ENCODE data around the gene ZFYVE28. TPM values are rescaled to one million over a fixed set of nuclear protein-coding genes. Genes with fewer than 3 reads are reported as not detected.

ZFYVE28 gene
- polyA plus RNA-seq, 5 donors = 2.9 to 4.0 (median 3.4) TPM

DNA sequence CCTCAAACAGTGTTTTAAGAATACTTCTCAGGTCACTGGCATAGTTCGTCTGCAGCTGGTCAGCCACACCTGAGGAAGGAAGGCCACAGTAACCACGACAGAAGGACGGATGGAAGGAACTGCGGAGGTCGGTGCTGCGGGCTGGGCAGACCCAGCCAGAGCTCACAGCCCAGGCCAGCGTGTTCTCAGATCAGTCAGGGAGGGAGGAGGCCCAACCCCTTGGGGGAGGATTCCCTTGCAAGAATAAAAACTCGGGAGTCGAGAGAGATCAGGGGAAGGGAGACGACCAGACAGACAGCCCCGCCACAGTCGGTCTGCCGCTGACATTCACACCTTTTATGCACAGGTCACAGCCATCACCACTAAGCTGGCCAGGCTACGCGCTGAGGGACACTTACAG, 145.2 kb downstream of the ZFYVE28 start:
- DNase-seq = no peak

DNA sequence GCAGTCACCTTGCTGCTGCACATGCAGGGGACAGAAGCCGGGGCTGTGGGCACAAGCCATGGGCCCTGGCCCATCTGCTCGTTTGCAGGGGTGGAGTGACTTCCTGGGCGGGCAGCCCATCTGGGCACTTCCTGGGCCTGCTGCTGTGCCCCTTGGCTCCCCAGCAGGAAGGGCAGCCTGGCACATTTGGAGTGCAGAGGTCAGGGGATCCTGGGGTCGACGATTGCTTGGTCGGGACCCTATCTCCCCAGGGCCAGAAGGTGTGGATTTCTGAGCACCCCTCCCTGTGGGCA, 145.7 kb downstream of the ZFYVE28 start:
- DNase-seq = no peak

DNA sequence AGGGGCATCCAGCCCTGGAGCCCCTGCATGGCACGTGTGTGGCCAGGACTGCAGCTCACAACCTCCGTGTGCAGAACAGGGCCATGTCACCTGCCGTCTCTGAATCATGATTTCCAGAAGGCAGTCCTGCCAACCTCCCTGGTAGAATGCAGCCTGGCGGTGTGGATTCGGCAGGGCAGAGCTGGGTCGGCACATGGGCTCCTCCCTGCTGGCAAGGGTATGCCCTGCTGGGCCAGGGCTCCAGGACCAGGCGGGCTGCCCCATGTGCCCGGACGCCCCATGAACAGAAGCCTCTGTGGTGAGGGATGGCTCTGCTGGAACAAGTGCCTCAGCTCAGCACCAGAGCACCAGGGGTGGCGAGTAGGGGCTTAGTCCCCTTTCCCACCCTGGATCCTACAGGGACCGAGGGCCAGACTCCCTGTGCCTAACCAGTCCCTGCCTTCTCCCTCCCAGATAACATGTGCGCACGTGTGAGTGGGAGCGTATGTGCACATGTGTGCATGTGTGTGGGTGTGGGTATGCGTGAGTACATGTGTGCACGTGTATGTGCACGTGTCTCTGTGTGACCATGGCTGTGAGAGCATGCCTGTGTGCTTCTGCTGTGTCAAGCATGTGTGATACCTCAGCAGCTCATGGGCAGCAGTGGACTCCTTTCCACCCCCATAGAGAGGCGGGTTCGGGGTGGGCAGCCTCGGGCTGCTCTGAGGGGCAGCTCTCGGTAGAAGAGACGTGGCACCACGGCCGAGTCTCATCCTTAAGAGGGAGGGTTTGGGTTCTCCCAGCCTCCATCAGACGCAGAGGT, 146.2 kb downstream of the ZFYVE28 start:
- DNase-seq = no peak

DNA sequence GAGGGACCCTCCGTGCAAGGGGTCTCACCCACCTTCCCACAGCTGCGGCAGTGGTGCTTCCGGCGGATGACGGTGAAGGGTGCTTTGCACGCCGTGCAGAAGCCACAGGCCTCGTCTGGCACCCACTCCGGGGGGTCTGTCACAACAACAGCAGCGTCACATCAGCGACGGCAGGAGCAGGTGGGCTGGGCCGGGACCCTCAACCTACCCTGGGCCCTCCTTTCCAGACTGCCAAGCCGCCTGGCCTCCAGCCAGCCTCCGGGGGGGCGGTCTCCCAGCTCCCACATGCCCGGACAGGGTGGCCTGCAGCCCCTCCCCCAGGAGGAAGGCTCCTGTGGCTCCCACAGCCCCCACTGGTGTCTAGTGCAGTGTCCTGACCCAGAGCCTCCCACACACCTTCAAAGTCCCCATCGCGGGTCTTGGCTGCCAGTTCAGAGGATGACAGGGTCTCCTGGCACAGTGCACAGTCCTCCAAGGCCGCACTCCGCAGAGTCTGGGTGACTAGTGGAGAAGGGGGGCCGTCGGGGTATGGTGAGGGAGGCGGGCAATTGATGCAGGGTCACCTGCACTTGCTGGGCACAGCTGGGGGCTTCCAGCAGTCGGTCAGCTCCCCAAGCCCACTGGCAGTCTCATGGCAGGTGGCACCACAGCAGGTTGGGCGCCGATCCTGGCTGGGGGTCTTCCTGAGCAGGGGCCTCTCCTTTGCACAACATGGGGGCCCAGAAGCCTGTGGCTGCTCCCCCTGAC, 147.0 kb downstream of the ZFYVE28 start:
- no peak for DNase-seq

DNA sequence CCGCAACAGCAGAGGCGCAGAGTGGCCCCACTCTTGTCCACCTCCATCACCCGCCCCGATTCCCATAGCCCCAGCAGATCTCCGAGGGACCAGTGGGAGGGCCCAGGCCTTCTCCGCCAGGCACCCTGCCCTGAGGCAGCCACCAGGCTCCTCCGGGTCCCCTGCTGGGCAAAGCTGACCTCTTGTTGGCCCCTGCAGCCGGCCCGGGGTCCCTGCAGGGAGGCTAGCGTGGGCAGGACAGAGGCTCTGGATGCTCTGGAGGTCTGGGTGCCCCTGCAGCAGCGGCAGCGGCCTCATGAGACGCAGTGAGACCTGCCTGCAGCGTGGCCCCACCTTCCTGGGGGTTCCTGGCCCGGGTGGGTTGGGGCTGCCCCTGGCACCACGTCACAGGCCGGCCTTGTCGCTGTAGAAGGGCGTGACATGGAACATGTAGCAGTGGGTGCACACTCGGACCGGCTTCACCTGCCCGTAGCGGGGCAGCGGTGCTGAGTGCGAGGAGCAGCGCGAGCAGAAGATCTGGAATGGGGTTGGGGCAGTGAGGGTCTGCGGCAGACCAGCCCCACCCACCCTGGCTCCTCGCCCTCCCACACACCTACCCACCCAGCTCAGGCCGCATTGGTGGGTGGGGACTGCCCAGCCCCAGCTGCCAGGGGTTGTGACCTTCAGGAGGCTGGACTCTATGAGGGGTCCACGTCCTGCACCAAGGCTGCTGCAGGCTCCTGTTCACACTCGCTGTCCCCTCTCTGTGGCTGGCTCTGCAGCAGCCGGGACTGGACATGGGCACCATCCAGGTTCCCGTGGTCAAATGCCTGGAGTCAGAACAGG, 147.9 kb downstream of the ZFYVE28 start:
- DNase-seq = no peak

DNA sequence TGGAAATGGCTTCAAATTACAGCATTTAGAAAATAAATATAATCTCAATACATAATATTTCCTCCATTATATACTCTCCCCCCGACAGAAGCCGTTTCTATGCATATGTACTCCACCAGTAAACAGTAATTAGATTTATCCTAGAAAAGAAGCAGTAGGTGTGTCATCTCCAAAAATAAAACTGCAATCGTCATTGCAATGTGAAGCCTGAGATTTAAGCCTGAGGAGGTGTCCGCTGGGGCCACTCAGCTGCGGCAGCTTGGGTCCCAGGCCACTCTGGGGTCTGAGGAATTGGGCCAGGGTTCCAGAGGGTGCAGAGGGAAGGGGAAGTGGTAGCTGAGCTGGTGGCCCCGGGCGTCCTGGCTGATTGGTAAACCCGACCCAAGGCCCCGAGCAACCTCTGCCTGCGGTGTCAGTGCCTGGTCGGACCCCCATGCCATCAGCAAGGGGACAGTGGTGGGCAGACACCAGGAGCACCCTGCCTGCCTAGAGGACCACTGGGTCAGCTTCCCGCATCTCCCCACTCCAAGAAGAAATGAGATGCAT, 148.8 kb downstream of the ZFYVE28 start:
- DNase-seq = no peak

DNA sequence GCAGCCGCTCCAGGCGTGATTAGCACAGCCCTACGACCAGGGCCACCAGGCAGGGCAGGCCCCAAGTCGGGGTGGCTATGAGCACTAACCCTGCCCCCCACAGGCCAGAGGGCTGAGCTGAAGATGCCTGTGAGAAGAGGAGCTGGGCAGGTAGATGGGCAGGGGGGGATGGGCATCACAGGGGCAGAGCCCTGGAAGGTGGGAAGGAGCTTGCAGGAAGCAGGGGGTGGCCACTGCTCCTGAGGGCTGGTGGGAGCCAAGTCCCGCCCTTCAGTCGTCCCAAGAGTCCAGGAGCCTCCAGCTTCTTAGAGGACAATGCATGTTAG, 149.3 kb downstream of the ZFYVE28 start:
- DNase-seq = no peak

DNA sequence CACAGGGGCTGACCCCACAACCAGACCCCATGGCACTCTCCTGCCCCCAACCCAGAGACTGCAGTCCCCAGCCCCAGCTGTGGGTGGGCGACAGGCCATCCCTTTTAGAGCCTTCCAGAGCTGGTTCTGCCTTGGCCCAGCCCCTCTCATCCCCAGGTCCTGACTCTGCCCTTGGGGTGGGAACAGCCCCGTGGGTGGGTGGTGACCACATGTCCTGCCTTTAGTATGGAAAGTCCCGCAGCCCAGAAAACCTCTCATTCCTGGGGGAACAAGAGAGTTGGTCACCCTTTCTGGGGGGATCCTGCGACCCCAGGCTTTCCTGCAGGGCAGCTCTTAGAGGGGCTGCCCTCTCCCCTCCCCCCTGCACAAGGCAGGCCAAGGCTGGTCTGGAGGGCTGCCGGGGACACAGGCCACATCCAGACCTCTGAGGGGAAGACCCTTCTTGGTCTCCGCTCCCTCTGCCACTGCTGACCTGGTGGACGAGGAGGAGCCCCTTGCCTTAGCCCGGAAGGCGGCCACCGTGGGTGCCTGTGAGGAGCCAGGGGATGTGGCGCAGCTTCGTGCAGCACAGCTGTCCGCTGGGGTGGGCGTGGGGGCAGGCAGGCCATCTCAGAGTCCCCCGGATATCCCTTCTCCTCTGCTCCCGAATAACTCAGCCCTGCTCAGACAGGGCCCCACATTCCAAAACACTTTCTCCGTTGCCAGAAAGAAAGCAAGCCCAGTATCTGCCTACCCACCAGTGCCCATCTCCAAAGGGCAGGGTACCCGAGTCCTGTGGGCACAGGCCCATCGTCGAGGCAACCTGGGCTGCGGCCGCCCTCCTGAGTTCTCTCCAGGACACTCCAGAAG, 149.9 kb downstream of the ZFYVE28 start:
- DNase-seq = no peak

DNA sequence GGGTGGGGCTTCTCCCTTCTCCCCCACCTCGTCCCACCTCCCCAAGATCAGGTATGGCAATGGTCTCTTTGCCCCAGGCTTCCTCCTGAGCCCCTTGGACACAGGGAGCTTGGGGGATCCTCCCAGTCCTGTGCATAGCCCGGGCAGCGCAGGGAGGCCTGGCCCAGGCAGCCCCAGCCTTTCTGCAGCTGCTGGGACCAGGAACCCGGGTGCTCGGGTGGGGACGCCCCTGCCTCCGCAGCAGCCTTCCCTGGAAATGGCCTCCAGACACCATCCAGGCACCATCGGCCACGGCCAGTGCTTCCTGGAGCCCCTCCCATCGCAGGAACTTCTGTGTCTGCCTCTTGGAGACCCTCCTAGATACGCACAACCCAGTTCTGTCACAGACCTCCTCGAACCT, 150.6 kb downstream of the ZFYVE28 start:
- no peak for DNase-seq

DNA sequence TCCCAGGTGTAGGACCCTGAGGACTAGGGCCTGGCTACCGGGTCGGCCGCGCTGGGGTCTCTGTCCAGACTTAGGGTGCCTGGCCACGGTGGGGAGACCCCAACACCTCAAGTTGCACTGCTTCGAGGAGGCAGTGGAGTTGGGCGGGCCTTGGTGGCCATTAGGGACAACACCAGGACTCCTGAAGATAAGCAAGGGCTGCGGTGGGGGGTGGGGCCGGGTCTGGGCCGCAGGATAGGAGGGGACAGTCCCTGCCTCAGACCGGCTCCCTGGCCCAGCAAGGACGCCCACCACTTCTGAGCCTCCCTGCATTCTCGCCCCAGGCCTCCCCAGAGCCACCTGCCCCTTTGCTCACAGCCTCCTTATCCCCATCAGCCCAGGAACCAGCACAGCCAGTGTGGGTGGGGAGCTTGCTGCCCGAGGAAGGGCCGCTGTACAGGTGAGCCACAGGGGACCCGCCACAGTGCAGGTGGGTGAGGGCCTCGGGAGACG, 151.1 kb downstream of the ZFYVE28 start:
- DNase-seq = no peak

DNA sequence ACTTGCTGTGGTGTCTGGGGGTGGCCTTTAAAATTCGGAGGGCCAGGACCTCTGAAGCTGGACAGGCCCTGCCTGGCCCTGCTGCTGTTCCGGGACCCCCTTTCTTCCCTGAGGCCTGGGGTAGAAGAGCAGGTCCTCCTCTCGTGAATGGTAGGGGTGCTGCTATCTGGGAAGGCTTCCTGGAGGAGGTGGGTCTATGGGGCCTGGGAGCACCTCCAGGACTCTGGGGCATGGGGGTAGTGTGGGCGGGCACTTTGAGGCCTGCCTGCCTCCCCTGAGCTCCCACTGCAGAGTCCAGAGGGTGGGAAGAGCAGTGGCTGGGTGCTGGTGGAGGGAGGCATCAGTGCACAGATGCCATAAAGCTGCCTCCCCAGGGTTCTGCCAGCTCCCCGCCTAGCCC, 151.6 kb downstream of the ZFYVE28 start:
- DNase-seq = no peak

DNA sequence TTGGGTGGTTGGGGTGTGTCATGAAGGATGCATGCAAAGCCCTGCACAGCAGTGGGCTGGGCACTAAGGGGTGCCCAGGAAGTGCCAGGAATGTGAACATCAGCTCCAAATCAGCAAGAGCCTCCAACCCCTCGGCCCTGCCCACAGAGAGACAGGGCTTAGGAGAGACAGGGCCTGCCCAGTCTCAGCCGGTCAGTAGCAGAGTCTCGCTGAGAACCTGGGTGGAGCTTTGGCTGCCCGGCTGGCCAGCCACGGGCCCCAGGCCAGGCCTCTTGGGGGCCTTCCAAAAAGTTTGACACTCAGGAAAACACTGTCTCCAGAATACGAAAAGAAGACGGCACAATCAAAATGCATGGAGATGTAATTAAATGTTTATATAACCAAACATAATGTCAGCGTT, 152.3 kb downstream of the ZFYVE28 start:
- peak; percentile 62 to 82 for DNase-seq

DNA sequence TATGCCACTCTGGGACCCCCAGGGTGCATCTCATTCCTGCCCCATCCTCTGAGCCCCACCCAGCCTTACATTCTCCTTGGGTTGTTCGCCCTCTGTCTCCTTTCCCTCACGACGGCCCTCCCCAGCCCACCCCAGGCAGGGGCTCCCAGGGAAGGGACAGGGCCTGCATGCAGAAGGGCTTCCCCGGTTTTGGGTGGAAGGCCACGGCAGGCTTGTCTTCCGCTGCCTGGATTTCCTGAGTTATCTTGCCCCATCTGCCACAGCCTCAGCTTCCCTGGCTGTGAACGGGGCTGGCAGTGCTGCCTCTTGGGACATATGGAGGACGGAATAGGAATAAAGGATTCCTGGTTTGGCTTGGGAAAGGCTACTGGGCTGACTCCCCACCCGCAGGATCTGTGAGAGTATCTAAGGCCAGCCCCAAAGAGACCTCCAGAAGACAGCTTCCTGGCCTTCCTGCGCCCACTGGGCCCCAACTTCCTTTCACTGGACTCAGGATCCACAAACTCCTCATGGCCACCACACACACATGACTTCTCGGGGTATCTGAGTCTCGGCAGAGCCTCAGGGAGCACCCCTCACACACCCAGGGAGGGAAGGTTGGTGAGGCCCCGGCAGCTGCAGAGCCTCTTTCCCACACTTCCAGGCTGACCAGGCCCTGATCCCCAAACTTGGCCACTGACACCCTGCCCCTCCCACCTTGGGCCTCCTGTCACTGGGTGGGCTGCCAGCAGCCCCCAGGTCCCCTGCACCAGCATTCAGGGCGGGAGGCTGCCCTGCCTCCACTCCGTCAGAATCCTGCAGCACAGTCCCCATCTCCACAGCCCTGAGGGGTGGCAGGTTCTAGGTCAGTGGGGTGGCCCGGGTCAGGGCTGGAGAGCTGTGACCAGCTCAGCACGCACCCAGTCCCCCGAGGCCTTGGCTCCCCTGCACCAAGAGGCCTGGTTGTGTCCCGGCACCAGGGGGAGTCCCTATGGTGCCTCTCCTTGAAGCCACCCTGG, 153.0 kb downstream of the ZFYVE28 start:
- DNase-seq = no peak

DNA sequence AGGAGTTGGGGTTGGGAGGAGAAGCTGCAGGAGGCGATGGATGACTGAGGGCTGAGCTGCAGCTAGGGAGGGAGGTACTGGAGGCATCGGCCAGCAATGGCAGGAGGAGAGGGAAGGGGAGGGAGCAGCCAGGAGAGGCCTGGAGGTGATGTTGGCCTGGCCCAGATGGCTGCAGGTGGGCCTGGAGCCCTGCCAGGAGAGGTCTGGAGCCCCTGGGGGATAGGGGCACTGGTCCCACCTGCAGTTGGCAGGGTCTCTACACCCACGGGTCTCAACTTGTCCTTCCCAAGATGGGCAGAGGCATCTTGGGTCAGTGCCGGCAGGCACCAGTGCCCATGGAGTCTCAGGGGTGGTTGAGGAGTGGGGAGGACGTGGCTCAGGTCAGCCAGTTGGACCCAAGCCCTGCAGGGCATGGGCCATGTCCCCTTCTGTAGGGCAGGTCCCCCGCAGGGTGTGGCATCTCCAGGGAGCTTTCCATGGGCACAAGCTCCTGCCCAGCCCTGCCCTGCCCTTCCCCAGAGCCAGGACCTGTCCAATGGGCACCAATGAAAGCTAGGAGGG, 153.9 kb downstream of the ZFYVE28 start:
- no peak for DNase-seq

DNA sequence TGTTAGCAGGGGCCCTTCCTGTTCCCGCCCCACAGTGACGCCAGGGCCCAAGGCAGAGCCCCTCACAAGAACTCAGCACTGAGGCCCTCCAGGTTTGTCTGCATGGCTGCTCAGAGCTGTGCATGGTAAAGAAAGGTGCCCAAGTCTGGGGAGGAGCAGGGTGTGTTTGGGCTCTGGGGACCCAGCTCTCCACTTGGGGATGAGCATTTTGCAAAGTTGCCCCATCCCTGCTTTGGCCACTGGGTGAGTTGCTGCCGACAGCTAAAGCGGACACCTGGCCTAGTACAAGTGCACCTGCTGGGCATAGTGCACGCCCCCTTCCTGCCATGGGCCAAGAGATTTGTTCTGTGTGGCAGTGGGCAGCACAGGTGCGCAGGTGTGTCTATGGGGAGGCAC, 154.5 kb downstream of the ZFYVE28 start:
- DNase-seq = no peak

DNA sequence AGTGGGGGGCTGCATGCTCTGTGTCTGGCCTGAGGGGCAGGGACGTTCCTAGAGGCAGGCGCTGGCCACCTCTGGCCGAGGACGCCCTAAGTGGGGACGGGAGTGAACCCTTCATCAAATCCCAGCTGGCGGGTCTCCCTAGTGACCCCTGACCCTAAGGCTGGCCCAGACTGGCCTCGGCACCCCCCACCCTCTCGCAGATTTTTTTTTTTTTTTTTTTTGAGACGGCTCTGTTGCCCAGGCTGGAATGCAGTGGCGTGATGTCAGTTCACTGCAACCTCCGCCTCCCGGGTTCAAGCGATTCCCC, 155.5 kb downstream of the ZFYVE28 start:
- DNase-seq = no peak

DNA sequence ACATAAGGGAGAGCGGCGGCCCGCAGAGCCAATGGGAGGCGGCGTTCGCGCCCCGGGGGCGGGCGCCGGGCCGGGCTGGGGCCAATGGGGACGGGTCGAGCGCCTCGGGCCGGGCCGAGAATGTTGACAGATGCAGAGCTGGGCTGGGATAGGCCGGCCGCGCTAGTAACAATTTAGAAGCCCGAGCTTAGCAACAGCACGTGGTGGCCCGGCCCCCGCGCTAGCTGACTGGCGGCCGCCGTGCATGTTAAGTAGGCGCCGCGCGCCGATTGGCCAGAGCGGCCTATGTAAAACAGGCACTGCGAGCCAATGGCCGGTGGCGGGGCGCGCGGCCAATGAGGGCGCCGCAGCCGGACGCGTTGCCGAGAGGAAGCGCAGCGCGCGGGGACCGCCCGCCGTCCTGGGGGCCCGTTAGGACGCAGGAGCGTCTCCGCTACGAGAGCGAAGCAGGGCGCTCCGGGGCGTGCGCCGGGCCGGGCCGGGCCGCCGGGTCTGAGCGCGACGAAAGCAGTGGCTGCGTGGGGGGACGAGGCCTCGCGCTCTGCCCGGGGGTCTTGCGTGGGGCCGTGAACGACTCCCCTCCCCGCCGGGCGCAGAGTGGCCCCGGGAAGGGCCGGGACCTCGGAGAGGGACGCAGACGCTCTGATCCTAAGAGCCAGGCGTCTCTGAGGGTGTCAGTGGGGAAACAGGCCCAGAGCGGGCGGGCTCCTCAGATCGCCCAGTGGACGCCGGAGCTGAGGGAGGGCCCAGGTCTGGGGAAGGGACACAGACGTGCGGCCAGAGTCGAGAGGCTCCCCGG, 156.1 kb downstream of the ZFYVE28 start:
- peak; percentile 100 for DNase-seq

DNA sequence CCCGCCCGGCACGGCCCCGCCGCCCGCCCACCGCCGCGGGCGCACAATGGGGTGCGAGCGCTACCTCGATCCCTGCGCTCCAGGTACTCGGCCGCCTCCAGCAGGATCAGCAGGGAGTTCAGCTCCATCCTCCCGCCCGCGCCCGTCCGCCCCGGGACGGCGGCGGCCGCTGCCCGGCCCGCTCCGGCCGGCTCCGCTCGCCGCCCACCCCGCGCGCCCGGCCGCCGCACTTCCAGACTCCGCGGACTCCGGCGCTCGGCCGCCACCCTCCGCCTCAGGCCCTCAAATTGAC, 156.6 kb downstream of the ZFYVE28 start, which contains the start of gene MXD4:
Gene MXD4, minus strand, starts transcription at position 257 of the 292 bp plus-strand sequence. Its CDS starts 129 bp downstream, at position 128.
- DNase-seq = no peak
